Dendritic cell treated with granulocyte-macrophage colony-stimulating factor and Interleukin-4, amounts not matched to agents 40 ng/mL and 50 ng/mL, for 4 days (primary cell): ENCODE measurements around the gene RAB11FIP3.
"Not testable (repeated sequence)": the region's sequence is repeated elsewhere in the genome, so short reads cannot be mapped to it uniquely, and the experiment has no call there.

Source experiments
- H3K27ac Mint-ChIP-seq: one replicate; pipeline ENCODE4 v1.8.0; 2022; ENCODE audit warnings: mild to moderate bottlenecking, mixed read lengths
- H3K27me3 Mint-ChIP-seq: one replicate; pipeline ENCODE4 v1.8.0; 2022; ENCODE audit warnings: mild to moderate bottlenecking, mixed read lengths
- H3K36me3 Mint-ChIP-seq: one replicate; pipeline ENCODE4 v1.8.0; 2022; ENCODE audit warnings: low read depth, mixed read lengths
- H3K4me1 Mint-ChIP-seq: one replicate; pipeline ENCODE4 v1.8.0; 2022; ENCODE audit warnings: low read depth, mixed read lengths
- H3K4me3 Mint-ChIP-seq: one replicate; pipeline ENCODE4 v1.8.0; 2022; ENCODE audit warnings: mild to moderate bottlenecking, moderate library complexity, mixed read lengths
- H3K9me3 Mint-ChIP-seq: one replicate; pipeline ENCODE4 v1.8.0; 2022; ENCODE audit warnings: mixed read lengths
- intact Hi-C: fragments of 100-400 bp; cut with micrococcal nuclease; formaldehyde crosslinking; loops from one replicate; pipeline ENCODE4 v1.15.0; 2022

The RAB11FIP3 gene

GRCh38 chr16:471353-472198, 46.1 kb downstream of the RAB11FIP3 start:
- H3K27ac Mint-ChIP-seq = no peak overlapping the region
- no peaks in the 10 kb centered on the region for H3K9me3 Mint-ChIP-seq
- H3K36me3 Mint-ChIP-seq = peaks cover 25% of the 10 kb centered on the region
- H3K27me3 Mint-ChIP-seq = no peaks in the 10 kb centered on the region
- H3K4me3 Mint-ChIP-seq = no peak overlapping the region
- peaks cover 10% of the 10 kb centered on the region for H3K4me1 Mint-ChIP-seq
- intact Hi-C loops = no loop called here

DNA sequence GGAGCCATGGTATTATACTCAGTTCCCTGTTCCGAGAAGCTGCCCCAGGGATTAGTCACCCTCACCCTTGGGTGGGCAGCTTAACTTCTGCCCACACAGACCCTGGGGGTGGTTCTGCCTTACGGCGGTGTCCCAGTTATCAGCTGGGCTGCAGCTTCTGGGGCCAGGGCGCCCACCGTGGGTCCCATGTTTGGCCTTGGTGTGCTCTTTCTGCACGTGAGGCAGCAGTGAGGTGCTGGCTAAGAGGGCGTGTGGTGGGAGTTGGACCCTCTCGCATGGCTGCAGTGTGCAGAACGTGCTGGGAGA, 46.7 kb downstream of the RAB11FIP3 start:
- Mint-ChIP-seq H3K27ac (no peak overlapping the region), H3K36me3 (peaks cover 25% of the 10 kb centered on the region), H3K4me3 (no peak overlapping the region), H3K9me3 (no peaks in the 10 kb centered on the region), H3K4me1 (peaks cover 10% of the 10 kb centered on the region), H3K27me3 (no peaks in the 10 kb centered on the region)
- intact Hi-C loops = no loop called here

- H3K27ac Mint-ChIP-seq = no peak overlapping the region
These were observed 47.9 kb downstream of the RAB11FIP3 start for GRCh38 chr16:473046-474043.

DNA sequence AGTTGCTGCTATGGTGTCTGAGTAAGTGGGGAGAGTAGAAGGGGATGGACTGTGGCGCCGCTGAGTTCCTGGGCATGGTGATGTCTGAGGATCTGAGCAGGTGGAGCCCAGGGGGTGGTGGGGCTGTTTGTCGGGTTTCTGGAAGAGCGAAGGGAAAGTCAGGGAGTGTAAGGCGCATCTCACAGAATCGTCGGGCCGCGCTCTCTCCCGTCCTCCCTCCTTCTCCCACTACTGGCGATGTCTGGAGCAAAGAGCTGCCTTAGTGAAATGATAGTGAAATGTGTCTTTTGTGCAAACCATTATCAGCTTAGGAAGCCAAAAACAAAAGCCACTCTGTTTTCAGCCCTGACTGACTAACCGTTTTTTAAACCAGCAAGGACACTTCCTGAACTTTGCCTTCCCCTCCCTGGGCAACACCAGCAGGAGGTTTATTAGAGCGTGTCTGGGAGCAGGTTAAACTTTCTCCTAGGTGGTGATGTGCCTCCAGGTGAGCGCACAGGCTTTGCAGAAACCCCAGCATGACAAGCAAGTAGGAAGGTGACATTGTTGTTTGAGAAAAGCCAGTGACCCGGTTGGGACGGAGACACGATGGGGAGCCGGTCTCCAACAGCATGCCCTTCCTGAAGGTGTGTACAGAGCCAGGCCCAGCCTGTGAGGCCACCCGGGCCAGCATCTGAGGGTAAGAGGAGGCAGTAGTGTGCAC, 49.1 kb downstream of the RAB11FIP3 start:
- Mint-ChIP-seq H3K4me3 (no peak overlapping the region), H3K27ac (no peak overlapping the region), H3K4me1 (peaks cover 13% of the 10 kb centered on the region), H3K9me3 (no peaks in the 10 kb centered on the region), H3K36me3 (peaks cover 25% of the 10 kb centered on the region), H3K27me3 (no peaks in the 10 kb centered on the region)
- intact Hi-C loops = no loop called here

More at GRCh38 chr16:473046-474043, 47.9 kb downstream of the RAB11FIP3 start:
- intact Hi-C loops = no loop called here
- Mint-ChIP-seq H3K27me3 (no peaks in the 10 kb centered on the region), H3K4me3 (no peak overlapping the region), H3K4me1 (peaks cover 13% of the 10 kb centered on the region), H3K36me3 (peaks cover 25% of the 10 kb centered on the region), H3K9me3 (no peaks in the 10 kb centered on the region)

DNA sequence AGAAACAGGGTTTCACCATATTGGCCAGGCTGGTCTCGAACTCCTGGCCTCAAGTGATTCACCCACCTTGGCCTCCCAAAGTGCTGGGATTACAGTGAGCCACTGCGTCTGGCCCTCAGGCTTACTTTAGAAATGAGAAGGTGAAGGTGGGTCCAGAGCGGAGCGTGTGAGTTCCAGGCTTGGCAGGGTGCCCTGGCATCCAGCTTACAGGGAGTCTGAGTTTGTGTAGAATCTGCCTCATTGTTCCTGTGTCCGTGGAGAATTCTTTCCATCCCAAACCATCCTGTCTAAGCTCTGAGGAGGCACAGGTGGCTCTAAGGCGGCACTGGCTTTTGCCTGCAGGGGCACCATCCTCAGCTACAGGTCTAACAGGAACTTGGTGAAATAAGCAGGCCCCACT, 50.6 kb downstream of the RAB11FIP3 start:
- Mint-ChIP-seq H3K9me3 (no peaks in the 10 kb centered on the region), H3K4me1 (peaks cover 13% of the 10 kb centered on the region), H3K27me3 (no peaks in the 10 kb centered on the region), H3K4me3 (no peak overlapping the region), H3K27ac (no peak overlapping the region), H3K36me3 (peaks cover 25% of the 10 kb centered on the region)
- intact Hi-C loops = no loop called here

- H3K36me3 Mint-ChIP-seq = peaks cover 22% of the 10 kb centered on the region
- intact Hi-C loops = no loop called here
- peaks cover 13% of the 10 kb centered on the region for H3K4me1 Mint-ChIP-seq
- H3K27me3 Mint-ChIP-seq = no peaks in the 10 kb centered on the region
- H3K27ac Mint-ChIP-seq = peak overlapping the region; percentile 51
- no peaks in the 10 kb centered on the region for H3K9me3 Mint-ChIP-seq
- H3K4me3 Mint-ChIP-seq = no peak overlapping the region
These were observed 52.1 kb downstream of the RAB11FIP3 start for GRCh38 chr16:477301-478157.

- H3K36me3 Mint-ChIP-seq = peaks cover 25% of the 10 kb centered on the region
- peaks cover 13% of the 10 kb centered on the region for H3K4me1 Mint-ChIP-seq
- H3K4me3 Mint-ChIP-seq, H3K27ac Mint-ChIP-seq, H3K9me3 Mint-ChIP-seq, intact Hi-C loops, H3K27me3 Mint-ChIP-seq: not testable (repeated sequence)
These were observed 52.8 kb downstream of the RAB11FIP3 start for GRCh38 chr16:478287-478686.

- intact Hi-C loops = no loop called here
- no peaks in the 10 kb centered on the region for H3K27me3 Mint-ChIP-seq
- peaks cover 10% of the 10 kb centered on the region for H3K36me3 Mint-ChIP-seq
- H3K4me3 Mint-ChIP-seq = no peak overlapping the region
- peaks cover under 1% of the 10 kb centered on the region for H3K4me1 Mint-ChIP-seq
- H3K9me3 Mint-ChIP-seq = no peaks in the 10 kb centered on the region
- no peak overlapping the region for H3K27ac Mint-ChIP-seq
These were observed 57.2 kb downstream of the RAB11FIP3 start for GRCh38 chr16:482468-483185.

DNA sequence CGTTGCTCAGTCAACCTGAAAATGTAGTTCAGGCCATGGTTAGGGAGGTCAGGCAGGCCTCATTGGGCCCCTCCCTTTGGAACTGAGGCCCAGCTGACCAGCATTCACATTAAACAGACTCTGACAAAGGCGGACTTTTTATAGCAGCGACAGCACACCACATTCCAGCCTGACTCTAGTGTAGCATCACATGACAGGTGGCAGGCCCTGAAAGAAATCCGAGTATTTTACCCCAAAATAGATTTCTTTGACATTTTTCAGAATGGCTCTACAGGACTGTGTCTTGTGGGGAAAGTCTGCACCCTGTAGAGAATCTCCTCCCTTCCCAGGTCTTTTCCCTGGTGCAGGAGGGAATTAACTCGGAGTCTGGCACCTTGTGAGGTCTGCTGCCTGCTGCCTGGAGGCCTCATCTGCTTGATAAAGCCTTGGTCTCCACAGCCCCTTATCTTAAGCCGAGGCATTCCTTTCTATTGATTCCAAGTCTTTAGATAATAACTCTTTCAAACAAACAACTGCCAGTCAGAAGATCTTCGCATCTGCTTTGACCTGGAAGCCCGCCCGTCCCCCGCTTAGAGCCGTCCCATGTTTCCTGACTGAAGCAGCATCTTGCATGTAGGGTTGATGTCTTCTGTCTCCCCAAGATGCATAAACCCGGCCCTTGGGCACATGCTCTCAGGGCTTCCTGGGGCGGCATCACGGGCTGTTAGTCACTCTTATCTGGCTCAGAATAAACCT, 58.1 kb downstream of the RAB11FIP3 start:
- Mint-ChIP-seq H3K4me1 (no peaks in the 10 kb centered on the region), H3K36me3 (peaks cover 17% of the 10 kb centered on the region), H3K27ac (no peak overlapping the region), H3K4me3 (no peak overlapping the region), H3K9me3 (no peaks in the 10 kb centered on the region), H3K27me3 (no peaks in the 10 kb centered on the region)
- intact Hi-C loops = no loop called here

GRCh38 chr16:489606-490005, 64.2 kb downstream of the RAB11FIP3 start:
- no peak overlapping the region for H3K27ac Mint-ChIP-seq
- no peak overlapping the region for H3K4me3 Mint-ChIP-seq
- peaks cover 35% of the 10 kb centered on the region for H3K36me3 Mint-ChIP-seq
- no peaks in the 10 kb centered on the region for H3K27me3 Mint-ChIP-seq
- intact Hi-C loops = no loop called here
- no peaks in the 10 kb centered on the region for H3K9me3 Mint-ChIP-seq
- no peaks in the 10 kb centered on the region for H3K4me1 Mint-ChIP-seq

GRCh38 chr16:490768-491167, 65.3 kb downstream of the RAB11FIP3 start:
- H3K36me3 Mint-ChIP-seq = peaks cover 35% of the 10 kb centered on the region
- H3K4me3 Mint-ChIP-seq = no peak overlapping the region
- H3K27me3 Mint-ChIP-seq = no peaks in the 10 kb centered on the region
- intact Hi-C loops = no loop called here
- no peak overlapping the region for H3K27ac Mint-ChIP-seq
- no peaks in the 10 kb centered on the region for H3K4me1 Mint-ChIP-seq
- no peaks in the 10 kb centered on the region for H3K9me3 Mint-ChIP-seq

DNA sequence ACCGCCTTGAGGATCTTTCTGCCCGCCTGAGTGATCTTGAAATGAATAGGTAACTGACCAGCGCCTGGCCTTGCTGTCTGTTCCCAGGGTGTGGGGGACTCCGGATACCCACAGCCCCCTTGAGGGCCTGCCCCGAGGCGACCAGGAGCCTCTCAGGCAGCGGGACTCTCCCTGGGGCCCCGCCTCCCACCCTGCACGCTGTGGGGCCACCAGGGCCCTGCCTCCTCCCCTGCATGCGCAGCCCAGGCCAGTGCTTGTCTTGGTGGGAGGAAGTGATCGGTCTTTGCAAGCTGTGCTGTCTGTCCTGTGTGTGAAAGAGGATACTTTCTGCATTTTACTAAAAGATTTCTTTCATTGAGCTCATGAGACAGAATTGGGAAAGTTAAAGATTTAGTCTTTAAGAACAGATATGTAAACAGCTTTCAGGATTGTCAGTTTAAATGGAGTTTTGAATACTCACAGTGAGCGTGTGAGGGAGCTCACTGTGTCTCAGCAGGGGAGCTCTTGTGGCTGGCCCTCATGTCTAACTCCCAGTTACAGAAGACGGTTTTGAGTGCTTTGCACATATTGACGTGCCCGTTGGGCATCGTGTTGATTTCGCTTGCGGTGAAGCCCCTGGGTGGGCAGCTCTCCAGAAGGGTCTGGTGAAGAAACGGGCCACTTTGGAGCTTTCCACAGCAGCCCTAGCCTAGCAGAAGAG, 65.9 kb downstream of the RAB11FIP3 start:
- Mint-ChIP-seq H3K27ac (no peak overlapping the region), H3K4me3 (no peak overlapping the region), H3K27me3 (no peaks in the 10 kb centered on the region), H3K36me3 (peaks cover 35% of the 10 kb centered on the region), H3K4me1 (no peaks in the 10 kb centered on the region), H3K9me3 (no peaks in the 10 kb centered on the region)
- intact Hi-C loops = no loop called here
